HCT116 (cell line): ENCODE measurements around the gene LRRC73. TPM values are rescaled to one million over a fixed set of nuclear protein-coding genes. Genes with fewer than 3 reads are reported as not detected.

ENCODE experiments used
- ATAC-seq: fragments of 200-7000 bp; cut with Tn5 transposase; 2 replicates; pipeline ENCODE4 v1.9.1; 2020; ENCODE audit warnings: mild to moderate bottlenecking, moderate library complexity
- BruUV-seq: library from RNA; stranded (reverse); fragments of 400-500 nt; replicated peaks from 2 replicates; lab custom pipeline; 2021; lab: Mats Ljungman, UMichigan
- CTCF ChIA-PET: fragments of 300-600 bp; sonication (Branson Sonifier 250); formaldehyde crosslinking; loops from one replicate; lab custom pipeline; 2021; ENCODE audit warnings: antibody characterized with exemption; lab: Charles Lee
- POLR2A ChIA-PET: fragments of 300-600, 350-600 bp; sonication (Branson Sonifier 250); formaldehyde crosslinking; loops from one replicate; lab custom pipeline; 2021; ENCODE audit warnings: antibody characterized with exemption; lab: Charles Lee
- RAD21 ChIA-PET, 2 experiments: fragments of 300-600 bp; sonication (Branson Sonifier 250); formaldehyde crosslinking; loops; one replicate each; lab custom pipeline; 2023; ENCODE audit warnings: low total read pairs in 2 of 2; ENCODE audit not compliant: uncharacterized antibody in 2 of 2, unreplicated experiment in 2 of 2, low non-redundant PET in 1 of 2; lab: Charles Lee
- DNase-seq: peaks from one replicate; pipeline ENCODE4 v3.0.0-alpha.2; 2010; ENCODE audit warnings: low read depth, low spot score
- H2AFZ ChIP-seq: fragments of 200-600 bp; shearing (Covaris generic), sonication (generic); 2 replicates; pipeline ENCODE4 v1.6.1; 2017; ENCODE audit warnings: low read depth, mixed run types, mixed read lengths, antibody characterized with exemption, low read length; ENCODE audit not compliant: poor library complexity, severe bottlenecking
- H3K27ac ChIP-seq: 2 replicates; pipeline ENCODE4 v1.5.1; 2012; ENCODE audit warnings: low read depth, low read length
- H3K27me3 ChIP-seq: fragments of 200-600 bp; sonication (generic); 2 replicates; pipeline ENCODE4 v1.6.1; 2016; ENCODE audit warnings: mixed run types, low read length, mixed read lengths; ENCODE audit not compliant: insufficient read depth
- H3K36me3 ChIP-seq, 2 experiments: fragments of 200-500 bp in 1 of 2; fragments of 200-600 bp in 1 of 2; sonication (Bioruptor generic) in 1 of 2; sonication (generic) in 1 of 2; 2 replicates each; pipeline versions ENCODE4 v1.5.1 to v1.6.1; 2014 to 2016; ENCODE audit warnings: low read length in 2 of 2, inconsistent platforms in 1 of 2, mixed read lengths in 1 of 2, mixed run types in 1 of 2; ENCODE audit not compliant: insufficient read depth in 2 of 2, control insufficient read depth in 1 of 2
- H3K4me1 ChIP-seq, 2 experiments: fragments of 200-600 bp in 1 of 2; sonication (generic) in 1 of 2; 2 replicates each; pipeline versions ENCODE4 v1.5.1 to v1.6.1; 2012 to 2017; ENCODE audit warnings: low read length in 2 of 2, inconsistent platforms in 1 of 2, mild to moderate bottlenecking in 1 of 2, mixed read lengths in 1 of 2, mixed run types in 1 of 2, moderate library complexity in 1 of 2; ENCODE audit not compliant: insufficient read depth in 2 of 2, control insufficient read depth in 1 of 2
- H3K4me2 ChIP-seq: fragments of 200-600 bp; sonication (generic); 2 replicates; pipeline ENCODE4 v1.6.1; 2017; ENCODE audit warnings: mixed run types, low read length, mixed read lengths
- H3K4me3 ChIP-seq, 2 experiments: fragments of 200-600 bp in 1 of 2; sonication (generic) in 1 of 2; replicated peaks in 1 of 2; 2 replicates each; pipeline ENCODE4 v1.5.1; 2011 to 2016; ENCODE audit warnings: low read length in 2 of 2, control low read depth in 1 of 2, low read depth in 1 of 2, mild to moderate bottlenecking in 1 of 2, mixed read lengths in 1 of 2, mixed run types in 1 of 2
- H3K79me2 ChIP-seq: fragments of 200-600 bp; sonication (generic); 2 replicates; pipeline ENCODE4 v1.6.1; 2017; ENCODE audit warnings: mild to moderate bottlenecking, mixed run types, low read length, moderate library complexity, mixed read lengths; ENCODE audit not compliant: insufficient read depth
- H3K9ac ChIP-seq: fragments of 200-600 bp; sonication (generic); 2 replicates; pipeline ENCODE4 v1.6.1; 2016; ENCODE audit warnings: low read length, mixed read lengths
- H3K9me2 ChIP-seq: fragments of 200-600 bp; sonication (generic), shearing (Covaris generic); 2 replicates; pipeline ENCODE4 v1.6.1; 2017; ENCODE audit warnings: mixed run types, mild to moderate bottlenecking, moderate library complexity; ENCODE audit not compliant: insufficient read depth
- H3K9me3 ChIP-seq, 2 experiments: fragments of 200-500 bp in 1 of 2; fragments of 200-600 bp in 1 of 2; sonication (Bioruptor generic) in 1 of 2; sonication (generic) in 1 of 2; 2 replicates each; pipeline ENCODE4 v1.6.1; 2014 to 2017; ENCODE audit warnings: low read length in 2 of 2, mixed read lengths in 2 of 2, inconsistent platforms in 1 of 2, low read depth in 1 of 2, mild to moderate bottlenecking in 1 of 2, mixed run types in 1 of 2, moderate library complexity in 1 of 2; ENCODE audit not compliant: control insufficient read depth in 1 of 2, insufficient read depth in 1 of 2
- H4K20me1 ChIP-seq: fragments of 200-600 bp; sonication (generic), shearing (Covaris generic); 2 replicates; pipeline ENCODE4 v1.6.1; 2017; ENCODE audit warnings: mixed run types, mild to moderate bottlenecking, moderate library complexity; ENCODE audit not compliant: insufficient read depth
- CEBPB ChIP-seq: IDR thresholded peaks from 2 replicates; pipeline ENCODE4 v1.6.1; 2012; ENCODE audit warnings: low read depth
- ELF1 ChIP-seq: IDR thresholded peaks from 2 replicates; pipeline ENCODE4 v1.6.1; 2012; ENCODE audit warnings: low read depth, borderline replicate concordance
- EZH2phosphoT487 ChIP-seq: fragments of 200-600 bp; IDR thresholded peaks from 2 replicates; pipeline ENCODE4 v1.6.1; 2018; ENCODE audit warnings: antibody characterized with exemption, borderline replicate concordance
- FOSL1 ChIP-seq: IDR thresholded peaks from 2 replicates; pipeline ENCODE4 v1.6.1; 2012; ENCODE audit warnings: low read depth
- JUND ChIP-seq: IDR thresholded peaks from 2 replicates; pipeline ENCODE4 v1.6.1; 2012
- POLR2A ChIP-seq: IDR thresholded peaks from 2 replicates; pipeline ENCODE4 v1.7.0; 2011; ENCODE audit warnings: borderline replicate concordance; ENCODE audit not compliant: insufficient read depth, insufficient read length; ENCODE audit errors: extremely low read depth
- POLR2AphosphoS5 ChIP-seq: IDR thresholded peaks from 2 replicates; pipeline ENCODE4 v1.6.1; 2011; ENCODE audit warnings: mild to moderate bottlenecking, low read depth, low read length, moderate library complexity
- YY1 ChIP-seq: IDR thresholded peaks from 2 replicates; pipeline ENCODE4 v1.6.1; 2011; ENCODE audit warnings: low read length, low read depth, moderate library complexity, mild to moderate bottlenecking; ENCODE audit not compliant: insufficient replicate concordance; ENCODE audit errors: extremely low read depth
- ZNF274 ChIP-seq: fragments of 200-500 bp; sonication (Bioruptor generic); IDR thresholded peaks from 2 replicates; pipeline ENCODE4 v1.6.1; 2014; ENCODE audit warnings: mild to moderate bottlenecking, low read depth, low read length, inconsistent platforms
- intact Hi-C: fragments of 100-400 bp; cut with micrococcal nuclease; formaldehyde crosslinking; loops from 2 replicates; pipeline ENCODE4 v1.10.0; 2022
- total RNA-seq: library from RNA; stranded (reverse); gene quantifications from one replicate; pipeline ENCODE4 v1.2.1, GENCODE V29; 2021; ENCODE audit not compliant: unreplicated experiment
- TF ChIP-seq, protein P1 (sequence below): IDR thresholded peaks from 2 replicates; pipeline ENCODE4 v1.6.1; 2012

The LRRC73 gene
- total RNA-seq, 1 experiment from 2014 or later, result 1.2 TPM

DNA sequence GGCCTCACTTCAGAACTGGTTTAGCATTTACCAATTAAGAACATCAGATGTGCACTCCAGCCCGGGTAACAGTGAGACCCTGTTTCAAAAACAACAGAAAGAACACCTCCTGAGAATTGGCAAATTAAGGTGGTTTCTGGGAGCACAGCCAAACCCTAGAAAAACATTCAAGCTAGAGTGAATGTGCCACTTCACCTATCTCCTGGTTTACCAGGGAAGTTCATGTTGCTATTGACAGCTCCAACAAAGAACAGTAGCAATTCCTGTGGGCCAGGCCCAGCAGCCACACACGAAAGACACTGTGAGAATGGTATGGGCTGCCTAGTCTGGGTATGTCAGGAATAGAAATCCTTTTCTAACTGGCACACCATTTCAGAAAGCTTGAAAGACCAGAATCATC, 11.7 kb upstream of the LRRC73 start:
- ATAC-seq, result no peak
- Histone ChIP-seq H3K27me3 (no peaks in the 10 kb centered on the region), H3K36me3 (peaks cover 58 to 83% of the 10 kb centered on the region in 2 experiments), H4K20me1 (0 out of 2 replicates have a peak, but pooled peaks cover 3% of the 10 kb centered on the region), H3K79me2 (peaks cover 50% of the 10 kb centered on the region), H2AFZ (no peak overlapping the region), H3K9me2 (no peaks in the 10 kb centered on the region), H3K4me3 (no peak overlapping the region), H3K4me1 (peaks cover 6 to 9% of the 10 kb centered on the region in 2 experiments; a peak in 3 of 4 replicates), H3K4me2 (no peak overlapping the region), H3K9me3 (no peaks in the 10 kb centered on the region)
- no peak for DNase-seq
- ChIA-PET POLR2A (no interaction called here), CTCF (no interaction called here)
- intact Hi-C loops, result no loop called here
- TF ChIP-seq JUND (no peak), POLR2A (no peak), CEBPB (no peak)
- TF ChIP-seq, all 23 proteins: peak for 0
- BruUV-seq, result no TSS peak
- H3K9ac ChIP-seq, result no peak overlapping the region
- no peak overlapping the region for H3K27ac ChIP-seq
- RAD21 ChIA-PET, result no interaction called here

DNA sequence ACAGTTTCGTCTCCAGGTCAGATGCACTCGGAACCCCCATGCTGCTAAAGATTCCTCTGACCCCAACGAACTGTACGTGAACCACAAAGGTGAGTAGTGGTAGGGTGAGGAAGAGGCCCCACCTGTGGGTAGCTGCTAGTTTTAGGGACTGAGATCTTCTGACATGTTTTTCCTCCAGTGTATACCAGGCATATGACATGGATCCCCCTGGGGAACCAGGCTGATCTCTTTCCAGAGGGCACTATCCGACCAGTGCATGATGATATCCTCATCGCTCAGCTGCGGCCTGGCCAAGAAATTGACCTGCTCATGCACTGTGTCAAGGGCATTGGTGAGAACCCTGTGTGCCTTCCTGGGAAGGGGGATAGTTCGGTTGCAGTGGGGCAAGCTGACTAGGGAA, 10.0 kb upstream of the LRRC73 start:
- Histone ChIP-seq H3K9me2 (no peaks in the 10 kb centered on the region), H2AFZ (no peak overlapping the region), H3K4me3 (no peak overlapping the region), H4K20me1 (0 out of 2 replicates have a peak, but pooled peaks cover 3% of the 10 kb centered on the region), H3K4me2 (no peak overlapping the region), H3K36me3 (peaks cover 48 to 66% of the 10 kb centered on the region in 2 experiments), H3K4me1 (peaks cover 14 to 20% of the 10 kb centered on the region in 2 experiments; a peak in 3 of 4 replicates), H3K27me3 (no peaks in the 10 kb centered on the region), H3K79me2 (peaks cover 55% of the 10 kb centered on the region), H3K9ac (no peak overlapping the region), H3K9me3 (no peaks in the 10 kb centered on the region), H3K27ac (no peak overlapping the region)
- CTCF ChIA-PET, result no interaction called here
- RAD21 ChIA-PET, result no interaction called here
- TF ChIP-seq YY1, result no peak
- TF ChIP-seq ELF1, result no peak
- no peak for TF ChIP-seq ZNF274
- no peak for TF ChIP-seq EZH2phosphoT487
- TF ChIP-seq, protein P1, sequence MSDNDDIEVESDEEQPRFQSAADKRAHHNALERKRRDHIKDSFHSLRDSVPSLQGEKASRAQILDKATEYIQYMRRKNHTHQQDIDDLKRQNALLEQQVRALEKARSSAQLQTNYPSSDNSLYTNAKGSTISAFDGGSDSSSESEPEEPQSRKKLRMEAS, result no peak
- no peak; the same call in 1 of the 2 replicates for TF ChIP-seq POLR2AphosphoS5
- no peak for TF ChIP-seq FOSL1
- no peak for TF ChIP-seq CEBPB
- intact Hi-C loops, result no loop called here
- no peak for ATAC-seq
- no peak for DNase-seq
- POLR2A ChIA-PET, result no interaction called here
- BruUV-seq, result no TSS peak
